GM19468 (cell line): ENCODE results near the gene GBX1.

Source experiments
- ATAC-seq: cut with Tn5 transposase; IDR thresholded peaks from one replicate; pipeline ENCODE4 v1.9.1; 2021; ENCODE audit warnings: mild to moderate bottlenecking, moderate library complexity, moderate number of reproducible peaks; ENCODE audit not compliant: unreplicated experiment; ENCODE audit errors: extremely low read depth

The GBX1 gene

DNA sequence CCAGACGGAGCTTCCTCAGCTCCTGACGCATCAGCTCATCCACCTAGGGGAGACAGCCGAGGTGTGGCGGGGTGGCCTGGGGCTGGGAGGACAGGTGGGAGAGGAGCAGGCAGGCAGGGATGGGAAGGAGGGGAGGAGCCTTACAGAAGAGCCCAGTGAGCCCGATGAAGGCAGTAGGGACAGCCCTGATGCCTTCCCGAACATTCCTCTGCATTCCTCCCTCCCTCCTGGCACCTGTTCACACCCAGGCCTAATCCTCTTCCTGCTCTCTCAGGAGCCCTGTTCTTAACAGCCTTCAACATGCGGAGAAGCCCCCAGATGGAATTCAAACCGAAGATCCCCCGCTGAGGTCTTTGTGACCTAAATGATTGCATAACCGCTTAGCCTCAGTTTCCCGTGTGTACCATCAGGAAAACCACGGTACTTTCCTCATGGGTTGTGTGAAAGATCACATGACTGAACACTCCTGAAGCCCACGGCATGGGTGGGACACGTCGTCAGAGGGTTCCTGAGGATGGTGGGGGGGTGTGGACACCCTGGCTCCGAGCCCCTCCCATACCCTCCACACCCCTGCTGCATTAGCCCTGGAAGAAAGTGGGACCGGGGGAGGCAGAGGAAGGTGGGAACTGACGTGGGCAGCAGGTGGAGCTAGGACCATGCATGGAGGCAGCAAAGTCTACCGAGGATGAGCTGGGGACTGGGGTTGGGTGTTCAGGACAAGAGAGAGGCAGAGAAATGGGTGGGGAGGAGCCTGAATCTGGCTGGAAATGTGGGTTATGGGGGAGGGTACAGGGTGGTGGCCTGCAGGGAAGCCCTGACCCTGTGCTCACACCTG lies 28.3 kb upstream of the GBX1 start:
- no peak for ATAC-seq

DNA sequence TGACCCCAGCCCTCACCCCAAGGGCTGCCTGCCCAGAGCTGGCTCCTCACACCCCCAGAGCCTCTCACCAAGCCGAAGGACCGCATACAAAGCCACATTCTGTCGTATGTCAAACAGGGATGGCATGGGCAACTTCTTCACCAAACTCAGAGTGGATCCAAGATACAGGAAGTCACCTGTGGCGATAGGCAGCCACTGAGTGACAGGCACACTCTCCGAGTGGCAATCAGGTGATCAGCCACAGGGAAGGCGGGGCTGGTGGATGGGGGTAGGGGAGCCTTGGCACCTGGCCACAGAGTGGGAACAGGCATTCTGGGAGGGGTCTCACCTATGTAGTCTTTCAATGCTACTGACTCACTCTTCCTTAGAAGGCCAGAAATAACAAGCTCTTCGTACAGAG lies 26.7 kb upstream of the GBX1 start:
- no peak for ATAC-seq

GRCh38 chr7:151193203-151193978 lies 25.9 kb upstream of the GBX1 start:
- no peak for ATAC-seq

DNA sequence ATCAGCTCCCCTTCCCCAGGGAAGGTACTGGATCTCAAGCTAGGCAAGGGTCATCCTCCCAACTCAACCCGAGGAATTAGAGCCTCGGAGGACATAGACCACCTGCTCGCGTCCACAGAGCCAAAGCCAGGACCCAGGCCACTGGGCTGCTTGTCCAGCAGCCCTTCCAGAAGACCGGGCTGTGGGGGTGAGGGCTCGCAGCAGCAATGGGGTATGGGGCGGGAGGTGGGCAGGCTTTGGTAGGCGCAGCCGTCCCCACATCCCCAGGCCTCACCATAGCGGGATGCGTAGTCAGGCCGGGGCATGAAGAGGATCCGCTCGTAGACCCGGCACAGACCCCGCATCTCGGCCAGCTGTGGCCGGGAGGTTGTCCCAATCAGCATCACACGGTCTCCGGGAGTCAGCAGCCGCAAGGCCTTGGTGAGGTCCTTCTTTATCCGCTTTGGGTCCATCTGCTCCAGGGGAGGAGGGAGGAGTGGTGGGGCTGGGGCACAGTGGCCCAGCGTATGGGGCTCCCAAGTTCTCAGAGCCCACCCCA lies 24.6 kb upstream of the GBX1 start:
- ATAC-seq: no peak

- no peak for ATAC-seq
Observed at GRCh38 chr7:151191544-151191943, 24.1 kb upstream of the GBX1 start.

DNA sequence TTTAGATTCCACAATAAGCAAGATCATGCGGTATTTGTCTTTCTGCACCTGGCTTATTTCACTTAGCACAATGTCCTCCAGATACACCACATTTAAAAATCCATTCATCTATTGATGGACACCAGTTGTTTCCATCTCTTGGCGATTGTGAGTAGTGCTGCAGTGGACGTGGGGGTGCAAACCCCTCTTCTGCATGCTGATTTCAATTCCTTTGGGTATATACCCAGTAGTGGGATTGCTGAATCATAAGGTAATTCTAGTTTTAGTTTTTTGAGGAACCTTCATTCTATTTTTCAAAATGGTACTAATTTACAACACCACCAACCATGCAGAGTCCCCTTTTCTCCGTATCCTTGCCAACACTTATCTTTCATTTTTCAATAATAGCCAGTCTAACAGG lies 21.5 kb upstream of the GBX1 start:
- no peak for ATAC-seq

DNA sequence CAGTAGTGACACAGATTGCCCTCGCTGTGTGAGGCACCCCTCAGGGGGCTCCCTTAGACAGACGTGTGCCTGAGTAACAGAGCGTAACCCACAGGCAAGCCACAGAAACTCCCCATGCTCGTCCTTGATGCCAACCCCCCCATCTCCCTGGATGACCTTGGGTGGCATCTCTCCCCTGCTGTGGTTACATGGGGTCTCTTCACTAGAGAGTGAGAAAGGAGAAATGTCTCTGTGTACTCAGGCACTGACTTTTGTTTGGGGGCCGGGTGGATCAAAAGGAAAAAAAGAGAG lies 20.7 kb upstream of the GBX1 start:
- no peak for ATAC-seq

DNA sequence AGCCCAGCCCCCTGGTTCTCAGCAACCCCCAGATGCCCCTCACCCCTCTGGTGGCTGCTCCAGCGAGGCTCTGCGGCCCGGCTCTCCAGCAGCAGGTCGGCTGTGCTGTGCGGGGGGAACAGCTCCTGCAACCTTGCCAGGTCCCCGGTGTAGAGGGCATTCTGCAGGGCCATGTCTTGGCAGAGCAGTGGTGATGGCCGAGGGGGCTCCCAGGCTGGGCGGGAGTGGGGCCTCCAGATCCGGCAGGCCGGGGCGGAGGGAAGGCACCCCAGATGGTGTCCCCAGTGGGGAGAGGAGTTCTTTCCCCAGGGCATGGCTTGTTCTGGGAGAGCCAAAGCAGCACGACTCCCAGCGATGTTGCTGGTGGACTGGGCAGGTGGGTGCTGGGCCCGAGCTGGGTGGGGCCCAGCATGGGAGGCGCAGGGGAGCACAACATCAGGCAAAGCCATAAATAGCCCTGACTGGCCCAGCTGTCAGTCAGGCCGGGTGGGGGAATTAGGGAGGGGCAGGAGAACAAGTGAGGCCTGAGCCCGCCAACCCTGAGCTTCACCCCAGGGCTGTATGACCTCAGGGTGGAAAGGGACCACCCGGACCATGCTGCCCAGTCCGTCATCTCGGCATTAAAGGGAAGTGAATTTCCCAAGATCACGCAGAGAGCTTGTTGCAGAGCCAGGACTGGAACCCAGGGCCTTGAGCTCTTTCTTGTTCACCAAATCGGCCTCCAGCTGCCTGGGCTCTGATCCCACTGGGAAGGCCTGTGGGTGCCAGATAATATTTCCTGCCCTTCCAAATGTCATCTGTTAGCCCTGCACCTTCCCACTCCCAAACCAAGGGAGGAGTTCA lies 20.1 kb upstream of the GBX1 start:
- no peak for ATAC-seq

- no peak for ATAC-seq
Observed at GRCh38 chr7:151186640-151187408, 19.3 kb upstream of the GBX1 start, which contains the start of gene ASB10. Gene ASB10 (minus strand): TSS chr7:151187250. CDS start chr7:151187130, 120 bp downstream.

DNA sequence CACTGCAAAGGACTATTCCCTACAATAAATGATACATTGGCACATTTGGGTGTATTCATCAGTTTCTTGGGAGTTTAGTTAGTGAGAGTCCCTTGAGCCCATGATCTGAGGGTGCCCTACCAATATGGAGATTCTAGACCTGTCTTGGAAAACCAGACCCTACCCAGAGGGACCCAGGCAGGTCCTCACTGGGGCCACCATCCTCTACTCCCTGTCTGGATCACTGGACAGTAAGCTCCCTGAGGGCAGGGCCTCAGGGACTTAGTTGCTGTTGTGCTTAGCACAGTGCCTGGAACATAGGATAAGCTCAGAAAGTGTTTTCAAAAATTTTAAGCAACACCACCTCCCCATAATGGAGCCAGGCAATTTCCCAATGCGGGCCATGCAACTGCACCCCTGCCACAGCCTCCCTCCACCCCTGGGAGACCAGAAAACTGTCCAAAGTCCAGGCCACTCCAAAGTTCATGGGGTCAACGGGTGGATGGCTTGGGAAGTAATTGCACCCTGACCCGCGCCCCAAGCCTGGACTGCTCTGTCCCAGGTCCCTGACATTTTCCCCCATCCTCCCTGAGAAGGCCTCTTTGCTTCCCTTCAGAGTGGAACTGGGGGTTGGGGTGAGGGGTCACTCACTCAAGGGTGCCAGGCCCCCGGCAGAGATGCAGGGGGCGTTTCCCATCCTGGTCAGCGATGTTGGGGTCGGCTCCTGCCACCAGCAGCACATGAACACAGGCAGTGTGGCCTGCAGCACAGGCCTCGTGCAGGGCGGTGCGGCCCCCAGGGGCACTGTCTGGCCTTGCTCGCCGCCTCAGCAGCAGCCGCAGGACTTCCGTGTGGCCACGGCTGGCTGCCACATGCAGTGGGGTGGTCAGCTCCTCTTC lies 18.5 kb upstream of the GBX1 start:
- no peak for ATAC-seq

DNA sequence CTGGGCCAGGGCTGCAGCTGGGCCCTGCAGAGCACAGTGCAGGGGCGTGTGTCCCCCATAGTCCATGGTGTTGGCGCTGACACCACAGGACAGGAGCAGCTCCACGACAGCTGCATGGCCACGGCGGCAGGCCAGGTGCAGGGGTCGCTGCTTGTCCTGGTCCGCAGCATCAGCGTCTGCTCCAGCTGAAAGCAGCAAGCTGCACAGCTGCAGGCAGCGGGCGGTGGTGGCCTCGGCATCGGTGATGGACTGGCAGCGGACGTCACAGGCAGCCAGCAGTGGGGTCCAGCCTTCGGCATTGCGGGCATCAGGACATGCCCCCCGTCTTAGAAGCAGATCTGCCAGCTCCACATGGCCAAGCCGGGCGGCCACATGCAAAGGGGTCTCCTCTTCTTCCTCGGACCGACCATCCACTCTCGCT lies 13.5 kb upstream of the GBX1 start:
- ATAC-seq: no peak

- ATAC-seq: no peak
Observed at GRCh38 chr7:151179946-151180345, 12.5 kb upstream of the GBX1 start.

GRCh38 chr7:151179287-151179860 lies 11.9 kb upstream of the GBX1 start:
- no peak for ATAC-seq

- ATAC-seq: no peak
Observed at GRCh38 chr7:151178831-151179230, 11.3 kb upstream of the GBX1 start.

DNA sequence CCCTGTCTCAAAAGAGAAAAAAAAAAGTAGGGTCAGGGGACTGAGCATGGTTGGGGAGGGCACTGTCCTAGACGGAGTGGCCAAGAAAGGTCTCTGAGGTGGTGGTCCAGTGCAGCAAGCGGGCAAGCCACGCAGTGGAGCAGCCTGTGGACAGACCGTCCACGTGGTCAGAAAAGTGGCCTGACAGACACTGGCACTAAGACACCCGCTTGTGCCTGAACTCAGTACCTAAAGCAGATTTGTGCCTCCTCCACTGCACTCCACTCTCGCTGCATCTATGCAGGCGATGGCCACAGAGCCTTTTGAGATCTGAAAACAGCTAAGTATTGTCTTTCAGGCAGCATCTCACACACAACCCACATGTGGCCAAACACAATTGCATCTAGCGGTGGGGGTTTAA lies 10.7 kb upstream of the GBX1 start:
- ATAC-seq: no peak

DNA sequence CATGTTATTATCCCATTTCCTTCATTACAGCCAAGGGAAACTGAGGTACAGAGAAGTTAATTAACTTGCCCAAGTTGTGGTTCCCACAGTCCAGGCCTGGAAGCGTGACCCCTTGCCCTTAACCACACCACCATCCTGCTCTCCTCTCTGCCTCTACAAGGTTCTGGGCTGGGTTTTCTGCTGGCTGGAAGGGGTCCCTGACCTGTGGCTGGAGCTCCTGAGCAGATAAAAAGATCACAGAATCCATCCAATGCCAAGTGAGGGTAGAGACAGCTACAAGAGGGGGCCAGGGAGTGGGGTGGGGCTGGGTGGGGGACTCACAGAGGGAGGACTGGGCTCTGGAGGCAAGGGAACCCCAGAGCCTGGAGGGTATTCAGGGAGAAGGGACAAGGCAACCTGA lies 9.8 kb upstream of the GBX1 start:
- ATAC-seq: no peak

GRCh38 chr7:151176401-151176800 lies 8.9 kb upstream of the GBX1 start:
- no peak for ATAC-seq

- ATAC-seq: no peak
Observed at GRCh38 chr7:151175793-151176311, 8.4 kb upstream of the GBX1 start.
